ENCODE measurements around the gene TYK2.

Gene TYK2

GRCh38 chr19:10305139-10305806 is 75.1 kb downstream of the TYK2 start:
- DNase-seq, result no peak
